ENCODE results near the gene NR4A3.

NR4A3 gene

DNA sequence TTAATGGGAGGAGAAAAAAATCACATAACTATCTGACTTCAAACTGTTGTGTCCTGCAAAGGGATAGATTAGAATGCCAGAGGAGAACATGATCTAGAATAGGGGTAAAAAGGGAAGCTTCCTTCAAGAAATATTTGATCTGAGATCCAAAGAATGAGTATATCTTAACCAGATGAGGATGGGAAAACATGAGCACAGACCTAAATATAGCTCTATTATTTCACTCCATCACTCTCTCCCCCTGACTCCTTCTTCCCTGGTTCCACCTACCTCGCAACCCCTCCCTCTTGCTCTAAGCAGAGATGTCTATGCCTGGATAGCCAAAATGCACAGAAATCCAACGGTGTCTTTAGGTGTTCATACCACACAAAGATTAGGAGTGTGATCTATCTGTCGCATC is 36.4 kb downstream of the NR4A3 start:
- TF ChIP-seq, protein P1, sequence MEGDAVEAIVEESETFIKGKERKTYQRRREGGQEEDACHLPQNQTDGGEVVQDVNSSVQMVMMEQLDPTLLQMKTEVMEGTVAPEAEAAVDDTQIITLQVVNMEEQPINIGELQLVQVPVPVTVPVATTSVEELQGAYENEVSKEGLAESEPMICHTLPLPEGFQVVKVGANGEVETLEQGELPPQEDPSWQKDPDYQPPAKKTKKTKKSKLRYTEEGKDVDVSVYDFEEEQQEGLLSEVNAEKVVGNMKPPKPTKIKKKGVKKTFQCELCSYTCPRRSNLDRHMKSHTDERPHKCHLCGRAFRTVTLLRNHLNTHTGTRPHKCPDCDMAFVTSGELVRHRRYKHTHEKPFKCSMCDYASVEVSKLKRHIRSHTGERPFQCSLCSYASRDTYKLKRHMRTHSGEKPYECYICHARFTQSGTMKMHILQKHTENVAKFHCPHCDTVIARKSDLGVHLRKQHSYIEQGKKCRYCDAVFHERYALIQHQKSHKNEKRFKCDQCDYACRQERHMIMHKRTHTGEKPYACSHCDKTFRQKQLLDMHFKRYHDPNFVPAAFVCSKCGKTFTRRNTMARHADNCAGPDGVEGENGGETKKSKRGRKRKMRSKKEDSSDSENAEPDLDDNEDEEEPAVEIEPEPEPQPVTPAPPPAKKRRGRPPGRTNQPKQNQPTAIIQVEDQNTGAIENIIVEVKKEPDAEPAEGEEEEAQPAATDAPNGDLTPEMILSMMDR (conservative IDR thresholded peaks at IDR 0.05; ENCODE audit: low read length), result no peak
- TF ChIP-seq EZH2phosphoT487 (IDR thresholded peaks at IDR 0.05; ENCODE audit: borderline replicate concordance), result no peak
- no peaks in the 10 kb centered on the region for H3K9me2 ChIP-seq (replicated peaks; ENCODE audit: low read depth, low read length)
- no peaks in the 10 kb centered on the region for H3K9me3 ChIP-seq (ENCODE audit: insufficient read depth, low read depth, low read length)
- no peak overlapping the region for H3K4me3 ChIP-seq (ENCODE audit: low read length, poor library complexity, severe bottlenecking)
- no peak overlapping the region for H3K9ac ChIP-seq (ENCODE audit: low read depth, low read length, poor library complexity, severe bottlenecking)
- no peaks in the 10 kb centered on the region for H3F3A ChIP-seq (ENCODE audit: low read depth)
- H3K36me3 ChIP-seq (ENCODE audit: insufficient read depth, low read length), result no peaks in the 10 kb centered on the region
- no peak overlapping the region for H2AFZ ChIP-seq (ENCODE audit: low read length)
- H3K4me1 ChIP-seq (ENCODE audit: insufficient read depth, low read length, poor library complexity, severe bottlenecking), result no peaks in the 10 kb centered on the region
- no peaks in the 10 kb centered on the region for H3K27me3 ChIP-seq (ENCODE audit: insufficient read depth, low read length, poor library complexity, severe bottlenecking)
- no peak overlapping the region for H3K4me2 ChIP-seq (ENCODE audit: low read depth, low read length, poor library complexity, severe bottlenecking)
- no peaks in the 10 kb centered on the region for H4K20me1 ChIP-seq (ENCODE audit: insufficient read depth, low read length, poor library complexity, severe bottlenecking)
- H3K79me2 ChIP-seq (ENCODE audit: insufficient read depth, low read length), result no peaks in the 10 kb centered on the region

DNA sequence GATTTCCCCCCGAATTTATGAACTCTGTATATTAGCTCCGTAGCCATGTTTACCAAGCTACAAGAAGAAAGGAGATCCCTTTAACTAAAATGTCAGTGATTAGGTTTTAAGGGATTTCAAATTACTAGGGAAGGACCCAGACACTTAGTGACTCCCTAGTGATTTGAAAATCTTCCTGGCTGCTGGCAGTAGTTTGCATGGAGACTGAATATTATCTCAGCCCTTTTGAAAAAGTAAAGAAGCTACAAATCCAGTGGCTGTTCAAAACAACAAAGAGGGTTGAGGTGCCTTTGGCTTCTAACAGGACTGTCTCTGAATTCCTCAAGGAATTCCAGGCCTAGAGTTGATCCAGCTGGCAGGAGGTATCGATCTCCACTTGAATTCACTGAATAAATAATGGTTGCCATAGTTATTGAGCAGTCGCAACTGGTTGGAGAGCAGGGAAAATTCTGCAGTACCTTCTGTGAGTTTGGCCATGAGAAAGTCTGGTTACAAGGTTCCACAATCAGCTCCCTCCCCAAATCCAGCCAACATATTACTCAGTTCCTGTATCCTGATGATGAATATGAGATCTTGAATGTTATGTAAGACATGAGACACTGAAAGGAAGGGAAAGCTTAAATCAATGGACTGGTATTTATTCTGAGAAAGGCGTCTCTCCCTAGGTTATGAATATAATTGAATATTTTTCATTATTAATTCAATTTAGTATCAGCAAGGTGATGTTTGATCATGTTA is 37.7 kb downstream of the NR4A3 start:
- Histone ChIP-seq H3K4me3 (ENCODE audit: low read length, poor library complexity, severe bottlenecking) (no peak overlapping the region), H3K27me3 (ENCODE audit: insufficient read depth, low read length, poor library complexity, severe bottlenecking) (no peaks in the 10 kb centered on the region), H2AFZ (ENCODE audit: low read length) (no peak overlapping the region), H3K36me3 (ENCODE audit: insufficient read depth, low read length) (no peaks in the 10 kb centered on the region), H3F3A (ENCODE audit: low read depth) (no peaks in the 10 kb centered on the region), H3K9ac (ENCODE audit: low read depth, low read length, poor library complexity, severe bottlenecking) (no peak overlapping the region), H3K79me2 (ENCODE audit: insufficient read depth, low read length) (no peaks in the 10 kb centered on the region), H3K4me1 (ENCODE audit: insufficient read depth, low read length, poor library complexity, severe bottlenecking) (peaks cover 4% of the 10 kb centered on the region), H3K9me2 (replicated peaks; ENCODE audit: low read depth, low read length) (no peaks in the 10 kb centered on the region), H4K20me1 (ENCODE audit: insufficient read depth, low read length, poor library complexity, severe bottlenecking) (no peaks in the 10 kb centered on the region), H3K9me3 (ENCODE audit: insufficient read depth, low read depth, low read length) (no peaks in the 10 kb centered on the region), H3K4me2 (ENCODE audit: low read depth, low read length, poor library complexity, severe bottlenecking) (no peak overlapping the region)
- TF ChIP-seq EZH2phosphoT487 (IDR thresholded peaks at IDR 0.05; ENCODE audit: borderline replicate concordance), result no peak
- TF ChIP-seq, protein P1 (conservative IDR thresholded peaks at IDR 0.05; ENCODE audit: low read length), result no peak

DNA sequence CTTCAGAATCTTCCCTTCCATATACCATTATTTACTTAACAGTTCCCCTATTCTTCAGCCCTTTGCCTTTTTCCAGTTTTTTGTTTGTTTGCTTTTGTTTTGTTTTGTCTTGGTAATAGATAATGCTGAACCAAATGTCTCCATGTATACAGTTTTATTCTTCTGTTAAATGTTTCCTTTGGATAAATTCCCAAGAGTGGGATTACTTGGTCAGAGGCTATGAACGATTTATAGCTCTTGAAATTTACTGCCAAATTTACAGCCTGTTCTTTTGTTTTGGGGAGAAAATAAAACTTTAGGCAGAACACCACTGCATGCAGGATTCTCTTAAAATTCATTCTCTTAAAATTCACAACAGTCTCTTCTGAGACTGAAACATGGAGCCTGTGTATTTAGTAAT is 38.6 kb downstream of the NR4A3 start:
- TF ChIP-seq, protein P1 (conservative IDR thresholded peaks at IDR 0.05; ENCODE audit: low read length), result no peak
- TF ChIP-seq EZH2phosphoT487 (IDR thresholded peaks at IDR 0.05; ENCODE audit: borderline replicate concordance), result no peak
- Histone ChIP-seq H3K4me1 (ENCODE audit: insufficient read depth, low read length, poor library complexity, severe bottlenecking) (peaks cover 7% of the 10 kb centered on the region), H3K9me3 (ENCODE audit: insufficient read depth, low read depth, low read length) (no peaks in the 10 kb centered on the region), H3K4me2 (ENCODE audit: low read depth, low read length, poor library complexity, severe bottlenecking) (no peak overlapping the region), H3K36me3 (ENCODE audit: insufficient read depth, low read length) (no peaks in the 10 kb centered on the region), H3K79me2 (ENCODE audit: insufficient read depth, low read length) (no peaks in the 10 kb centered on the region), H3K27me3 (ENCODE audit: insufficient read depth, low read length, poor library complexity, severe bottlenecking) (no peaks in the 10 kb centered on the region), H3K4me3 (ENCODE audit: low read length, poor library complexity, severe bottlenecking) (no peak overlapping the region), H4K20me1 (ENCODE audit: insufficient read depth, low read length, poor library complexity, severe bottlenecking) (no peaks in the 10 kb centered on the region), H3K9ac (ENCODE audit: low read depth, low read length, poor library complexity, severe bottlenecking) (no peak overlapping the region), H3K9me2 (replicated peaks; ENCODE audit: low read depth, low read length) (no peaks in the 10 kb centered on the region), H2AFZ (ENCODE audit: low read length) (no peak overlapping the region), H3F3A (ENCODE audit: low read depth) (no peaks in the 10 kb centered on the region)

Data from Loucy (cell line).